ENCODE measurements around the gene COX6A1. TPM values are rescaled to one million over a fixed set of nuclear protein-coding genes. Genes with fewer than 3 reads are reported as not detected.
"Not testable (repeated sequence)": the region's sequence is repeated elsewhere in the genome, so short reads cannot be mapped to it uniquely, and the experiment has no call there.

Gene COX6A1
- total and polyA plus RNA-seq, 2 donors (not counting 1 experiment from before 2014, with no cell fraction given), result 137 to 484 TPM

- H2AFZ ChIP-seq (ENCODE audit: insufficient read depth, low read depth, low read length, poor library complexity, severe bottlenecking), result peak within 1 kb of the TSS; percentile 99
- Mint-ChIP-seq H3K9me3 (ENCODE audit: insufficient read depth) (no peaks in the 10 kb centered on the region), H3K27me3 (no peaks in the 10 kb centered on the region), H3K4me3 (peak within 1 kb of the TSS; percentile 96), H3K27ac (peak within 1 kb of the TSS; percentile 96), H3K4me1 (peaks cover 38% of the 10 kb centered on the region)
- H3K27me3 ChIP-seq (replicated peaks in 1 of 4; ENCODE audit: control extremely low read depth in 1 of 4, control insufficient read depth in 3 of 4, insufficient read depth in 4 of 4, low read length in 3 of 4), result no peaks in the 10 kb centered on the region
- peak within 1 kb of the TSS; percentile 74 for H3K4me2 ChIP-seq (replicated peaks; ENCODE audit: low read depth, low read length, poor library complexity, severe bottlenecking)
- TF ChIP-seq EZH2 (IDR thresholded peaks at IDR 0.05; ENCODE audit: borderline replicate concordance, insufficient read depth, low read depth, low read length, poor library complexity, severe bottlenecking) (no peak), CTCF (IDR thresholded peaks at IDR 0.05) (no peak)
- intact Hi-C loops (cut with micrococcal nuclease), result loop anchor here (1.0 to 2.0 kb wide), 3 partner anchors 8 to 51 kb away; partner anchors contain the start of genes COX6A1, DYNLL1 and SRSF9
- H3K36me3 ChIP-seq (replicated peaks in 1 of 2; ENCODE audit: control extremely low read depth in 1 of 2, control insufficient read depth in 1 of 2, extremely low read depth in 1 of 2, insufficient read depth in 2 of 2, low read length in 1 of 2), result peaks cover 5 to 29% of the 10 kb centered on the region in 2 experiments
- H3K4me3 ChIP-seq (ENCODE audit: control extremely low read depth in 1 of 5, extremely low read depth in 1 of 5, insufficient read depth in 1 of 5, low read depth in 2 of 5, low read length in 4 of 5), result peak within 1 kb of the TSS; percentile 80 to 98 (median 90)
- WGBS (ENCODE audit: insufficient coverage), result under 1% methylated on average over 70 of the region's 73 CpGs
- peak; percentile 92 for DNase-seq
- H3K4me1 ChIP-seq (ENCODE audit: control insufficient read depth in 2 of 2, insufficient read depth in 2 of 2, low read length in 2 of 2), result peaks cover 16 to 24% of the 10 kb centered on the region in 2 donors
- peak within 1 kb of the TSS; percentile 96 for H3K9ac ChIP-seq (ENCODE audit: low read length)
- H3K79me2 ChIP-seq (ENCODE audit: control insufficient read depth, insufficient read depth, low read length), result peaks cover 68% of the 10 kb centered on the region
- POLR2A ChIA-PET, result interaction anchor here (1.3 to 1.4 kb wide), 3 partner anchors 9 to 23 kb away, joined by 3 to 8 read pairs (median 3); no protein-coding TSS in a partner anchor
- CTCF ChIA-PET, result interaction anchor here (1.6 to 3.9 kb wide), 2 partner anchors 22 to 26 kb away, joined by 3 to 8 read pairs; no protein-coding TSS in a partner anchor
- no peaks in the 10 kb centered on the region for H3K9me3 ChIP-seq (ENCODE audit: control extremely low read depth in 1 of 3, control insufficient read depth in 2 of 3, insufficient read depth in 1 of 3, low read length in 2 of 3)
- peak; percentile 96 for ATAC-seq (ENCODE audit: low read depth)
- H3K27ac ChIP-seq (ENCODE audit: low read length in 2 of 2), result peak within 1 kb of the TSS; percentile 90 to 94
- peaks cover 9% of the 10 kb centered on the region for H4K20me1 ChIP-seq (ENCODE audit: control insufficient read depth, insufficient read depth, low read length, poor library complexity, severe bottlenecking)
These were observed 8.3 kb downstream of the COX6A1 start, which contains the start of the genes GATC and TRIAP1 for GRCh38 chr12:120445911-120446843. Gene GATC, plus strand, starts transcription at chr12:120446444. Its CDS starts 37 bp downstream, at chr12:120446481. Gene TRIAP1, minus strand, starts transcription at chr12:120446384. Its CDS starts 12 bp downstream, at chr12:120446372.

GRCh38 chr12:120446844-120447178 is 8.9 kb downstream of the COX6A1 start:
- Mint-ChIP-seq H3K27ac (peak overlapping the region; percentile 96), H3K4me3 (peak overlapping the region; percentile 96), H3K4me1 (peaks cover 38% of the 10 kb centered on the region)
- Histone ChIP-seq H3K9ac (ENCODE audit: low read length) (peak overlapping the region; percentile 96), H3K4me1 (ENCODE audit: control insufficient read depth in 2 of 2, insufficient read depth in 2 of 2, low read length in 2 of 2) (peaks cover 16 to 24% of the 10 kb centered on the region in 2 donors), H3K36me3 (replicated peaks in 1 of 2; ENCODE audit: control extremely low read depth in 1 of 2, control insufficient read depth in 1 of 2, extremely low read depth in 1 of 2, insufficient read depth in 2 of 2, low read length in 1 of 2) (peaks cover 5 to 28% of the 10 kb centered on the region in 2 experiments), H3K4me2 (replicated peaks; ENCODE audit: low read depth, low read length, poor library complexity, severe bottlenecking) (peak overlapping the region; percentile 74), H3K4me3 (ENCODE audit: control extremely low read depth in 1 of 5, extremely low read depth in 1 of 5, insufficient read depth in 1 of 5, low read depth in 2 of 5, low read length in 4 of 5) (peak overlapping the region; percentile 80 to 98 (median 90)), H2AFZ (ENCODE audit: insufficient read depth, low read depth, low read length, poor library complexity, severe bottlenecking) (peak overlapping the region; percentile 99), H3K79me2 (ENCODE audit: control insufficient read depth, insufficient read depth, low read length) (peaks cover 70% of the 10 kb centered on the region), H3K27ac (ENCODE audit: low read length in 2 of 2) (peak overlapping the region; percentile 90 to 94)
- ChIA-PET CTCF (interaction anchor here (1.5 to 1.6 kb wide), 2 partner anchors 21 to 25 kb away, joined by 3 to 5 read pairs; no protein-coding TSS in a partner anchor), POLR2A (interaction anchor here (1.3 to 1.4 kb wide), 3 partner anchors 10 to 22 kb away, joined by 3 to 8 read pairs (median 3); no protein-coding TSS in a partner anchor)
- not testable (repeated sequence) for H4K20me1 ChIP-seq (ENCODE audit: control insufficient read depth, insufficient read depth, low read length, poor library complexity, severe bottlenecking); H3K27me3 Mint-ChIP-seq; H3K9me3 Mint-ChIP-seq (ENCODE audit: insufficient read depth); DNase-seq; H3K9me3 ChIP-seq (ENCODE audit: control extremely low read depth in 1 of 3, control insufficient read depth in 2 of 3, insufficient read depth in 1 of 3, low read length in 2 of 3); ATAC-seq (ENCODE audit: low read depth); H3K27me3 ChIP-seq (replicated peaks in 1 of 4; ENCODE audit: control extremely low read depth in 1 of 4, control insufficient read depth in 3 of 4, insufficient read depth in 4 of 4, low read length in 3 of 4)
- WGBS (ENCODE audit: insufficient coverage), result 10% methylated on average over 13 of the region's 17 CpGs
- intact Hi-C loops (cut with micrococcal nuclease), result loop anchor here (1.0 to 2.0 kb wide), 3 partner anchors 9 to 50 kb away; partner anchors contain the start of genes COX6A1, DYNLL1 and SRSF9

Measured in B cell (primary cell).